T-helper 2 cell treated with Interferon-gamma antibody and Interleukin-4, amounts not matched to agents 5 μg/mL and 100 μg/mL, for 36 hours (primary cell): ENCODE data around the gene MYO1F.
"Not testable (repeated sequence)": the region's sequence is repeated elsewhere in the genome, so short reads cannot be mapped to it uniquely, and the experiment has no call there.

Experiments used
- DNase-seq: peaks from one replicate; pipeline ENCODE4 v3.0.0; 2021; ENCODE audit warnings: low spot score
- H3K27ac Mint-ChIP-seq: one replicate; pipeline ENCODE4 v1.8.0; 2021; ENCODE audit warnings: mild to moderate bottlenecking, mixed read lengths
- H3K27me3 Mint-ChIP-seq: one replicate; pipeline ENCODE4 v1.8.0; 2021; ENCODE audit warnings: low read depth, mixed read lengths
- H3K36me3 Mint-ChIP-seq: one replicate; pipeline ENCODE4 v1.8.0; 2021; ENCODE audit warnings: low read depth, mixed read lengths
- H3K4me1 Mint-ChIP-seq: one replicate; pipeline ENCODE4 v1.8.0; 2021; ENCODE audit warnings: low read depth, mixed read lengths
- H3K4me3 Mint-ChIP-seq: one replicate; pipeline ENCODE4 v1.8.0; 2022; ENCODE audit warnings: mild to moderate bottlenecking, moderate library complexity, mixed read lengths
- H3K9me3 Mint-ChIP-seq: one replicate; pipeline ENCODE4 v1.8.0; 2021; ENCODE audit warnings: mixed read lengths

The MYO1F gene

GRCh38 chr19:8566855-8567254, 10.4 kb downstream of the MYO1F start:
- Mint-ChIP-seq H3K9me3 (no peaks in the 10 kb centered on the region), H3K36me3 (peaks cover 47% of the 10 kb centered on the region), H3K4me3 (no peak overlapping the region), H3K4me1 (peaks cover 47% of the 10 kb centered on the region), H3K27ac (no peak overlapping the region), H3K27me3 (no peaks in the 10 kb centered on the region)
- no peak for DNase-seq

GRCh38 chr19:8564866-8565265, 12.4 kb downstream of the MYO1F start:
- Mint-ChIP-seq H3K4me1 (peaks cover 38% of the 10 kb centered on the region), H3K36me3 (peaks cover 48% of the 10 kb centered on the region)
- not testable (repeated sequence) for H3K27ac Mint-ChIP-seq

GRCh38 chr19:8561075-8561764, 16.0 kb downstream of the MYO1F start:
- Mint-ChIP-seq H3K9me3 (no peaks in the 10 kb centered on the region), H3K27me3 (no peaks in the 10 kb centered on the region), H3K4me3 (no peak overlapping the region), H3K36me3 (peaks cover 49% of the 10 kb centered on the region), H3K27ac (peak overlapping the region; percentile 58), H3K4me1 (peaks cover 22% of the 10 kb centered on the region)
- no peak for DNase-seq

More at GRCh38 chr19:8564866-8565265, 12.4 kb downstream of the MYO1F start:
- H3K9me3 Mint-ChIP-seq, H3K4me3 Mint-ChIP-seq, DNase-seq, H3K27me3 Mint-ChIP-seq: not testable (repeated sequence)

DNA sequence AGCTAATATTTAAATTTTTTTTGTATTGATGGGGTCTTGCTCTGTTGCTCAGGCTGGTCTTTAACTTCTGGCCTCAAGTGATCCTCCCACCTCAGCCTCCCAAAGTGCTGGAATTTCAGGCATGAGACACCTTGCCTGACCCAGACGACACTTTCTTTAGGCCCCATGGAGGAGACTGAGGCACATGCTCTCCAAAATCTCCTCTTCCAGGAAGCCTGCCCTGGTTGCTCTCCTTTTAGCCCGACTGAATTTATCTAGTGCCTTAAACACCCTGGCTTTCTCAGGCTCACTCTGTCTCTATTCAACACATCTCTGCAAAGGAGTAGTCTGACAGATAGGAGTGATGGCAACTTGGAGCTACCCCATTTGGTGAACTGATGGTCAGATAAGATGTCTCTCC, 18.9 kb downstream of the MYO1F start:
- Mint-ChIP-seq H3K9me3 (no peaks in the 10 kb centered on the region), H3K27ac (peak overlapping the region; percentile 57), H3K4me3 (no peak overlapping the region), H3K27me3 (no peaks in the 10 kb centered on the region), H3K36me3 (peaks cover 53% of the 10 kb centered on the region), H3K4me1 (peaks cover 19% of the 10 kb centered on the region)
- DNase-seq = no peak

- H3K27ac Mint-ChIP-seq = peak overlapping the region; percentile 78
- no peaks in the 10 kb centered on the region for H3K9me3 Mint-ChIP-seq
- peaks cover 20% of the 10 kb centered on the region for H3K4me1 Mint-ChIP-seq
- H3K27me3 Mint-ChIP-seq = no peaks in the 10 kb centered on the region
- no peak overlapping the region for H3K4me3 Mint-ChIP-seq
- no peak for DNase-seq
- peaks cover 57% of the 10 kb centered on the region for H3K36me3 Mint-ChIP-seq
These were observed 19.5 kb downstream of the MYO1F start for GRCh38 chr19:8557642-8558238.

GRCh38 chr19:8553729-8554128, 23.5 kb downstream of the MYO1F start:
- not testable (repeated sequence) for H3K4me3 Mint-ChIP-seq, H3K27ac Mint-ChIP-seq, DNase-seq, H3K9me3 Mint-ChIP-seq, H3K27me3 Mint-ChIP-seq
- H3K4me1 Mint-ChIP-seq = peaks cover 15% of the 10 kb centered on the region
- peaks cover 58% of the 10 kb centered on the region for H3K36me3 Mint-ChIP-seq

- DNase-seq = no peak
- Mint-ChIP-seq H3K9me3 (no peaks in the 10 kb centered on the region), H3K36me3 (peaks cover 57% of the 10 kb centered on the region), H3K27ac (peak overlapping the region; percentile 1), H3K4me3 (no peak overlapping the region), H3K27me3 (no peaks in the 10 kb centered on the region), H3K4me1 (peaks cover 8% of the 10 kb centered on the region)
These were observed 24.4 kb downstream of the MYO1F start for GRCh38 chr19:8552810-8553209.

DNA sequence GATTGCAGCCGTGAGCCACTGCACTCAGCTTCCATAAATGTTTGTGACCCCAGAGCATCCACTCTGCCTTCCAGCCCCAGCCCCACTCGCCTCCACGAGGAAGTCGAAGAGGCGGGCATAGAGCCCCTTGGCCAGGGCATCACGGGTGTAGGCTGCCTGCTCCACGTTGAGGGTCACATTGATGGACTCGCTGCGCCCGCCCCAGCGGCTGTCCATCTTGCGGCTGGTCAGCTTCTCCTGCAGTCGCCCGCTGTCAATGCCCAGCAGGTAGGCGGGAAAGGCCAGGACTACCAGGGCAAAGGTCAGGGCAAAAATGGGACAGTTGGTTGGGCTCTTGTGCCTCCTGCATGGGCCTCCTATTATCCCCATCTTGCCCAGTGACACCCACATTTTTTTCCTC, 27.2 kb downstream of the MYO1F start:
- peaks cover 64% of the 10 kb centered on the region for H3K36me3 Mint-ChIP-seq
- no peaks in the 10 kb centered on the region for H3K27me3 Mint-ChIP-seq
- no peak for DNase-seq
- peaks cover 7% of the 10 kb centered on the region for H3K4me1 Mint-ChIP-seq
- no peak overlapping the region for H3K27ac Mint-ChIP-seq
- H3K9me3 Mint-ChIP-seq = no peaks in the 10 kb centered on the region
- no peak overlapping the region for H3K4me3 Mint-ChIP-seq

GRCh38 chr19:8545743-8546142, 31.5 kb downstream of the MYO1F start:
- no peaks in the 10 kb centered on the region for H3K4me1 Mint-ChIP-seq

DNA sequence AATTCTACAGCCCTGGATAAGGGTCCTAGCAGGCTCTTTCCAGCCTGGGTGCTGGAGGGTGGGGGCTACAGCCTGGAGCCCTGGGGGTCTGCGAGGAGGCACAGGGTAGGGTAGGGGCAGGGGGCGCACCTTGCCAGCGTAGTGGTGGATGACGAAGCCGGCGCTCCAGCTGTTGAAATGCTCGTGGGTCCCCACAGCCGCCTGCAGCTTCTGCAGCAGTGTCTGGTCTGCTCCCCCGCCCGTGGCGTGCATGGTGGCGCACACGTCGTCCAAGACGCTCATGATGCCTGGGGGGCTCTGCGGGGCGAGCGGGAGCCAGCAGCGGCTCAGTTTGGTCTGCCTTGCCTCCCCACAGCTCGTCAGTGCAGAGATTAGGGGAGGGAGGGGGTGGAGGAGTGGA, 33.1 kb downstream of the MYO1F start:
- no peaks in the 10 kb centered on the region for H3K4me1 Mint-ChIP-seq
- no peak overlapping the region for H3K4me3 Mint-ChIP-seq
- H3K27ac Mint-ChIP-seq = no peak overlapping the region
- peaks cover 49% of the 10 kb centered on the region for H3K36me3 Mint-ChIP-seq
- DNase-seq = no peak
- H3K9me3 Mint-ChIP-seq = no peaks in the 10 kb centered on the region
- no peaks in the 10 kb centered on the region for H3K27me3 Mint-ChIP-seq

More at GRCh38 chr19:8545743-8546142, 31.5 kb downstream of the MYO1F start:
- no peak overlapping the region for H3K27ac Mint-ChIP-seq
- H3K36me3 Mint-ChIP-seq = peaks cover 43% of the 10 kb centered on the region
- no peaks in the 10 kb centered on the region for H3K27me3 Mint-ChIP-seq
- H3K9me3 Mint-ChIP-seq = no peaks in the 10 kb centered on the region
- H3K4me3 Mint-ChIP-seq = no peak overlapping the region
- DNase-seq = no peak

- Mint-ChIP-seq H3K27me3 (no peaks in the 10 kb centered on the region), H3K4me1 (no peaks in the 10 kb centered on the region), H3K9me3 (no peaks in the 10 kb centered on the region), H3K27ac (peak overlapping the region; percentile 31), H3K36me3 (peaks cover 45% of the 10 kb centered on the region), H3K4me3 (no peak overlapping the region)
- DNase-seq = no peak
These were observed 37.6 kb downstream of the MYO1F start for GRCh38 chr19:8539621-8540149.

DNA sequence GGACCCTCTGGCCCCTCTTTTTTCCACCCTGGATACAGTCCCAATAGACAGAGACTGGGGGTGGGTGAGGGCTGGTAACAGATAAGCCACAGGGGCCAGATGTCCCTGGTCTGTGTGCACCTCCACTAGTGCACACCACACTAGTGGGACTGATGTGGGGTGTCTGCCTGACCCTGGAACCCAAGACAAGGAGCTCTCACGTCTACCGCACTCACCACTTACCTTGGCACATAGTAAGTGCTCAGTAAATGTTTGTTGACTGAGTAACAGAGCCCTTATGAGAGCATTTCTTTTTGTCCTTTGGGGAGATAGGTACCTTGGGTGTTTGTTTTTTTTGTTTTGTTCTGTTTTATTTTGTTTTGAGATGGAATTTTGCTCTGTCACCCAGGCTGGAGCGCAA, 40.1 kb downstream of the MYO1F start:
- Mint-ChIP-seq H3K27ac (peak overlapping the region; percentile 2), H3K27me3 (no peaks in the 10 kb centered on the region), H3K36me3 (peaks cover 47% of the 10 kb centered on the region), H3K4me3 (no peak overlapping the region), H3K4me1 (no peaks in the 10 kb centered on the region), H3K9me3 (no peaks in the 10 kb centered on the region)
- DNase-seq = no peak

DNA sequence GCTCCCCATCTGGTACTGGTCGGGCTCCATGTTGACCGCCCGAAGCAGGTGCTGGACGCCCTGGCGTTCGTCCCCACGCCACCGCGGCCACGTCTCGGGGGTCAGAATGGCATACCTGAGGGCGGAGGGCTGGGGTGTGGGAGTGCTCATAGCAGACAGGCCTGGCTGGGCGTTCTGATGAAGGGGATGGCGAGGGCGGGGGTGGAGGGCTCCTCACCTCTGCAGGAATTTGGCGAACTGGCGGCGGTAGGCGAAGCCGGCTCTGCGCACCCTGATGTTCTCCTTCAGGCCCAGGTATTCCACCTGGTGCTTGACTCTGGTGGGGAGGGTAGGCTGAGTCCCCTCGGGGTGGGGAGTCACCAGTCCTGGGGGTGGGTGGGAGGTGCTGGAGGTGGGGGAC, 41.0 kb downstream of the MYO1F start:
- Mint-ChIP-seq H3K27ac (no peak overlapping the region), H3K27me3 (no peaks in the 10 kb centered on the region), H3K36me3 (peaks cover 50% of the 10 kb centered on the region), H3K4me1 (no peaks in the 10 kb centered on the region), H3K4me3 (no peak overlapping the region), H3K9me3 (no peaks in the 10 kb centered on the region)
- no peak for DNase-seq

GRCh38 chr19:8532225-8532624, 45.0 kb downstream of the MYO1F start:
- no peaks in the 10 kb centered on the region for H3K27me3 Mint-ChIP-seq
- no peaks in the 10 kb centered on the region for H3K4me1 Mint-ChIP-seq
- no peak for DNase-seq
- no peaks in the 10 kb centered on the region for H3K9me3 Mint-ChIP-seq
- no peak overlapping the region for H3K27ac Mint-ChIP-seq
- peaks cover 66% of the 10 kb centered on the region for H3K36me3 Mint-ChIP-seq
- no peak overlapping the region for H3K4me3 Mint-ChIP-seq
